ENCODE data around the gene CHD1. TPM values are rescaled to one million over a fixed set of nuclear protein-coding genes. Genes with fewer than 3 reads are reported as not detected.

CHD1 gene
- polyA plus RNA-seq, 3 donors = 68.5 to 77.6 (median 71.9) TPM

DNA sequence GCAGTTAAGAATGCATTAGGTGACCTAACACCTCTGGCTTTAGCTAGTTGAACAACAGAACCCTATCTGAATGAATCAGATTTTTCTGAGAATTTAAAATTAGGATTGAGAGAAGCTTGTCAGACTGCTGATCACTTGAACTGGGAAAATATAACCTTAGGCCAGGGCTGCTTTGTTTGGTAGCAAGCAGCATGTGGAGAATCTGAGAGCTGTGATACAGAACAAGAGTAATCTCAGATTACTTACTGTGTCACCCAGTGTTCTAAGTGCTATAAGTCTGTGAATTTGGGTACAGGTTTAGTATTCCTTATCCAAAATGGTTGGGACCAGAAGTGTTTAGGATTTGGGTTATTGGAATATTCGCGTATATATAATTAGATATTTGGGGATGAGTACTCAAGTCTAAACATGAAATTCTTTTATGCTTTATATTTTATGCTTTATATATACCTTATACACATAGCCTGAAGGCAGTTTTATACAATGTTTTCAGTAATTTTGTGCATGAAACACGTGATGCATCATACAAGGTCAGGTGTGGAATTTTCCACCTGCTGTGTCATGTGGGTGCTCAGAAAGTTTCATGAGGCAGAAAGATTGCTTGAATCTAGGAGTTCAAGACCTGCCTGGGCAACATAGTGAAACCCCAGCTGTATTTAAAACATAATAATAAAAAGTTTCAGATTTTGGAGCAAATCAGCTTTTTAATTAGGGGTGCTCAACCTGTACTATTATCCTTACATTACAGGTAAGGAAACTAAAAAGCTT, 8.3 kb upstream of the CHD1 start:
- DNase-seq (ENCODE audit: low read depth in 3 of 3, low spot score in 2 of 3) = no peak

DNA sequence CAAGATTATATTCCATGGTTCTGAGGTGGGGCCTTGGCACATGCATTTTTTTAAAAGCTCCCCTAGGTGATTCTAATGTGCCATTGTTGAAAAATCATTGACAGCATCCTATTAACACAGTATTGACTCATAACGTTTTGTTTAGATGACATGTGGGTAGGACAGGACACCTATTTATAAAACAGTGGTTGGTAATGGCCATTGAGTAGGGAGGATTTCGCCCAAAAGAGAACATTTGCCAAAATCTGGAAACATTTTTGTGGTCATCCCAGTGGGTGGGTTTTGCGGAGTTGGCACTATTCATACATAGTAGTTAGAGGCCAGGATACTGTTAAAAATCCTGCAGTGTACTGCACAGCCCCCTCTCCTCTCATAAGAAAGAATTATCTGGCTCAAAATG, 6.4 kb upstream of the CHD1 start:
- DNase-seq (ENCODE audit: low read depth in 3 of 3, low spot score in 2 of 3) = no peak

DNA sequence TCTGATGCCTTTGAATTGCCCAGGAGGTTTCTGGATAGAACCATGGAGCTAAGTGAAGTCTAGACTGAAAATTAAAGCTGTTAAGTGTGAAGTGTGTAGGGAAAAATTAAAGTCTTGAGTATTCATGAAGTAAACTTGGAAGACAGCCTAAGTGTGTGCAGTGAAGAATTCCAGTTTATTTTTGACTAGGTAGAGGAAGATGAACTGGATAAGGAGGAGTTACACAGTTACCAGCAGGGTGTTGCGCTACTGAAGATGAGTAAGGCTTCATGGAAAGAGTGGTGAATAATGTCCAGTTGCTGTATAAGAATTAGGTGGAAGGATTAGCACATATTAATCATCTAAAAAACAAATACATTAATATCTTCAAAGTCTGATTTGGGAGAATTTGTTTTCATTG, 5.7 kb upstream of the CHD1 start:
- no peak for DNase-seq (ENCODE audit: low read depth in 3 of 3, low spot score in 2 of 3)

DNA sequence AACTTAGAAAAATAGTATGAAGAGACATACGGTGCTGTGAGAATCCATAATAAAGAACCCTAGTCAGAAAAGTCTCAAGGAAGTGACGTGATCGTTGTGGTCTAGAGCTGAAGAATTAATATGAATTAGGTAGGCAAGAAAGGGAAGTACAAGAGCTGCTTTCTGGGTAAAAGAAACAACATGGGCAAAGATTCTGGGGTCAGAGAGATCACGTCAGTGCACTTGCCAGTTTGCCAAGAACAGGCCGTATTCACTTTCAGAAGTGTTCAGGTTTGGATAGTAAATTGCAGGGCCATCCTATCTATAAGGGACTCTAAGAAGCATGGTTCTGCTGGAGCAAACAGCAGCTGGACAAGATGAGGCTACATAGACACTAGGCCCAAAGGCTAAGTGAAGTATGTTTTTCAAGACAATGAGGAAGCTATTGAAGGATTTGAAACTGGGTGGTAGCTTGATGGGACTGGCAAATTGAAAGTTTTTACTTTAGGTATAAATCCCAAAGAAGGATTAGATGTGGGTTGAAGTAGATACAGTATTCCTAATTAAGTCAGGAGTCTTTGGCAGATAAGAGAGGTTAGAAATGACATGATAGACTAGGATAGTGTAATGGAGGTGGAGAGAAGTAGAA, 4.8 kb upstream of the CHD1 start:
- no peak for DNase-seq (ENCODE audit: low read depth in 3 of 3, low spot score in 2 of 3)

DNA sequence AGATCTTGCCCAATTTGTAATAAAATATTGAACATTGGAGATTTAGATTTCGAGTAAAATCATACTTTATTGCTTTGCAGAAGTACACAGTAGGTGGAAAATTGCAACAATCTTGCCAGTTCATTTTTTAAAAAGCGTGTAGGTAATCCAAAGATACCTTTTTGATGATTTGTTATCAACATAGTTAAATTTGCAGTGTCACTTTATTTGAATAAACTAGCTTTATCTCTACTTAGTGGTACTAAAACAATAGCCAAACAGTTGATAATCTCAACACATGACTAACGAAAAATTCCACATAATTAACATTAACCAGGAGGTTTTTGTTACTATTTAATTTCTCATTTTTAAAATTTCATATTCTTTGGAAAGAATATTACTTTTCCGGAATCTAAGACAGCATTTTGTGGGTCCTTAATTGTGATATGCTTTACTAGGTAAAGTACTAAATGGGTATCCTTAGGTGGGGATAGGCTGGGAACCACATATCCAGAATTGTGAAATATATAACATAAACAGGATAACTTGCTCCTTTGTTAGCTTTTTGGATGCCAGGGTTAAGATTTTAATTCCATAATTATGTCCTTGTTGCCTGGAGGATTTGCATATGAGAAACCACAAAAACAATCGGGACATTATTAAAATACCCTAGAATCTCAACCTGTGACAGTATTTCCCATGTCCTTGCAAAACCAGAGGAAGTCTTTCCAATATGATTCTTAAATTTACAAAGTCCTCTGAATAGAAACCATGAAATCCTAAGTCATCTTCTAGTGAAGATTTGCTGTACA, 2.4 kb upstream of the CHD1 start:
- no peak for DNase-seq (ENCODE audit: low read depth in 3 of 3, low spot score in 2 of 3)

DNA sequence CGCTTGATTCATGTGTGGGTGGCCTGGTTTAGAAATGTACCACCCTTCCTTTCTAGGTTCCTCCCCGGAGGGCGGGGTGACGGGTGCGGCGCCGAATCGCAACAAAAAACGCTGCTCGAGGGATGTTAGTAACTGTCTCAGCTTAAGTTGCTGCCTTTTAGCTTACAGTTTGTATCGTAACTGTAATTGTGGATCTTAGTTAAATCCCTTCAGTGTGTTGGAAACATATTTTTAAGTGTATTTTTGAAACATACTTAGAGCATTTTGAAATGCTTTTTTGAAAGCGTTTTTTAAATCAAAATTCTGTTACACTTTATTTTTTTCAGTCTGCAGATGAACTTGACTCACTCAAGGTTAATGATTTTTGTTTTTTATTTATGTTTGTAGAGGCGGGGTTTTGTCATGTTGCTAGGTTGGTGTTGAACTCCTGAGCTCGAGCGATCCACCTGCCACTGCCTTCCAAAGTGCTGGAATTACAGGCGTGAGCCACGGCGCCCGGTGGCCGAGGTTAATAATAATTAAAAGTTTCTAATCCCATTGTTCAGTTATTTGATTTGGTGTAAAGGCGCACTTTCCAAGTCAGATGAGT, 997 bp upstream of the CHD1 start:
- peak in 1 of 3 donors; percentile 8 for DNase-seq (ENCODE audit: low read depth in 3 of 3, low spot score in 2 of 3)

DNA sequence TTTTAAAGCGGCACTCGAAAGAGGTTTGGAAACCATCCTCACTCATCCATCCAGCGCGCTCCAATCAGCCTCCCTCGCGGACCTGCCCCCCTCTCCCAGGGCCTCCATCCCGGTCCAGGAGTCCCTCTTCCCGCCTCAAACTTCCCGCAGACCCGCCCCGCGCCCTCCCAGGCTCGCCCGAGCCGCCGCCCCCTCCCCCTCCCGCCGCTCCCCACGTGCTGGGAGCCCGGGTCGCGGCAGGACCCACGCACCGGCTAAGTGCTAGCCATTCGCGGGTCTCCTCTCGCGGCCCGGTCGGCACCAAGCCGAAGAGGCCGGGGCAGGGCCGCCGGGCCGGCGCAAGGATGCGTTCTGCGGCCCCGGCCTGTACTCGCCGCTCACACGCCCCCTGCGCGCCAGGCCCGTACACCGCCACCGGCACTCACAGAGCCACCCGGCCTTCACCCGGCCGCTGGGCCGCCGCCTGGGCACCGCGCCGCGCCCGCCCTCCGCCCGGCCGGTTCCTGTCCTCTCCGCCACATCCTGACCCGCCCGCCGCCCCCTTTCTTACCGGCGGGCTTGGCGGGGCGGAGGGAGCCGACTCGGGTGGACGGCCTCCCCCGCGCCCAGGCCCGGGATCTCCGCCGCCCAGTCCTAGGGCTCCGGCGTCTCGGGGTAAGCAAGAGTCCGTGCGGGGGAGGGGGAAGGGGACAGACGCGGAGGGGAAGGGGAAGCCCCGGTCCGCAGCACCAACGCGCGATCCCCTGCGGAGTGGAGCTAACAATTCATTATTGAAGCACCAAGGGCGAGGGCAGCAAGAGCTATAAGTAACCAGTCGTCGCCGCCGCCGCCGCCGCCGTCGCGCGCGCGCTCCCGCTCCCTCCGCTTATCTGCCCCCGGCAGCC, 576 bp downstream of the CHD1 start:
- DNase-seq (ENCODE audit: low read depth in 3 of 3, low spot score in 2 of 3) = peak; percentile 14 to 54 (median 49)

DNA sequence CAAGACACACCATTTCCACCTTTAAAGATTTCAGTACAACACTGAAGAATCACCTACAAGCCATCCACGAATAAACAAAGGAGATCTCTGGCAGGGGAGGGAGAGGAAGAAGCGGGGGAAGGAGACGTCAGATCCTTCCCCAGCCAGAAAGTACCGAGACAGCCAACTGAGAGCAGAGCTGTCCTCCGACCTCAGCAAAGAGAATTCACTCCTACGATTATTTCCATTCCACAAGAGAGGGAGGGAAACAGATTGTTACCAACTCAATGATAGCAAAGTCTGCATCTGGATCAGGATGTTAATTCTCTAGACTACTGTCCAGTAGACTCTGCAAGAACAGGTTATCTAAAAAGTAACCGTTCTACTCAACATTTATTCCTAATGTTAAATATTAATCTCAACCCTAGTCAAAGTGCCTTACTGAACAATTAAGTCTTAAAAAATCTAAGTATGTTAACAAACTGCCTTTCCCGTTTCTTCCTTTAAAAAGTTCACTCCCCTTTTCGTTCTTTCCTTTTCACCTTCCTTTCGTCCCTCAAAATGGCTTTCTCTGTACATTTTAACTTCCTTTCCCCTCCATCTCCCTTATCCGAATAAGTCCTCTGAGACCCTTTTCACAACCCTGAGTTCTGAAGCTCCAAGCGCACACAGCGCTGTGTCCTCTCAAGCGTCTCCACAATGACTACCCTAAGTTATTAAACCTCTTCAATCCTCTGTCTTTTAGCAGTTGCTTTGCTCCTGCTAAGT, 1.4 kb downstream of the CHD1 start:
- peak; percentile 19 to 58 (median 21) for DNase-seq (ENCODE audit: low read depth in 3 of 3, low spot score in 2 of 3)

DNA sequence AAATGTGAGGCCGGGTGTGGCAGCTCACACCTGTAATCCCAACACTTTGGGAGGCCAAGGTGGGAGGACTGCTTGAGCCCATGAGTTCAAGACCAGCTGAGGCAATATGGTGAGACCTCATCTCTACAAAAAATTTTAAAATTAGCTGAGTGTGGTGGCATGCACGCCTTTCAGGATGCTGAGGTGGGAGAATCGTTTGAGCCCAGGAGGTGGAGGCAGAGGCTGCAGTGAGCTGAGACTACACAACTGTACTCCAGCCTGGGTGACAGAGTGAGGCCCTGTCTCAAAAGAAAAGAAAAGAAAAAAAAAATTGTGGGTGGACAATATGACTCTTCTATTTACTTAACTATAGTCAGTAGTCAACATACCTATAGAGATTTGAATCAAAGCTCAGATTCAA, 4.8 kb downstream of the CHD1 start:
- DNase-seq (ENCODE audit: low read depth in 3 of 3, low spot score in 2 of 3) = no peak

DNA sequence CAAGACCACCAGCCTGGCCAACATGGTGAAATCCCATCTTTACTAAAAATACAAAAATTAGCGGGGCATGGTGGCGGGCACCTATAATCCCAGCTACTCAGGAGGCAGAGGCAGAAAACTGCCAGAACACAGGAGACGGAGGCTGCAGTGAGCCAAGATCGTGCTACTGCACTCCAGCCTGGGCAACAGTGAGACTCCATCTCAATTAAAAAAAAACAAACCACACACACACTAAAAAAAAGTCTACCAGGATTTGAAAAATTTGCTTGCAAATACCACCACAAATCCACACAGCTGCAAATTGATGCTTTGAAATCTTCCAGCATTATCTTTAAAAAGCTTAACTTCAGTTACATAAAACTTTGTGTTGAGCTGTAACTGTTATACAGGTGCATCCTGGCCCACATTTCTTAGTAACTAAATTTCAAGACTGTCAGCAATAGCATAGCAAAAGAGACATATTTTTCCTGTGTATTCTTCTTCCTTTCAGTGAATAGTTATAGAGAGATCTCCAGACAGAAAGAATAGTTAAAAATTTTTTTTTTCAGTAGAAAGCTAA, 6.8 kb downstream of the CHD1 start:
- DNase-seq (ENCODE audit: low read depth in 3 of 3, low spot score in 2 of 3) = no peak

DNA sequence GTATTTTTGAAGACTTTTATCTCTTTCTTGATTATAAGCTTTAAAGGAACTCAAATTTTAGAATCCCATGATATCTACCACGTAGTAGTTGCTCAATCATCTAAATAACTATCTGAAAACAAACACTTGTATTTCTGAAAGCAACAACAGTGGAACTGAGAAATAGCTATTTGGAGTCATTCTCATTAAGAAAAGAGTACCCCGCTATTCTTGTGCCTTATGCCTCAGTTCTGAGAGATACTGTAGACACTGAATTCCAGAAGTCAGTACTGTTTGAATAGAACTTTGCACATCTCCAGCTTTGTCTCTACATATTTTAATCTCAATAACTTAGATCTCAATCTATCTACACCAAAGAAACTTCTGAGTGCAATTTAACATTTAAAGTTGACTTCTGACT, 11.4 kb downstream of the CHD1 start:
- no peak for DNase-seq (ENCODE audit: low read depth in 3 of 3, low spot score in 2 of 3)

DNA sequence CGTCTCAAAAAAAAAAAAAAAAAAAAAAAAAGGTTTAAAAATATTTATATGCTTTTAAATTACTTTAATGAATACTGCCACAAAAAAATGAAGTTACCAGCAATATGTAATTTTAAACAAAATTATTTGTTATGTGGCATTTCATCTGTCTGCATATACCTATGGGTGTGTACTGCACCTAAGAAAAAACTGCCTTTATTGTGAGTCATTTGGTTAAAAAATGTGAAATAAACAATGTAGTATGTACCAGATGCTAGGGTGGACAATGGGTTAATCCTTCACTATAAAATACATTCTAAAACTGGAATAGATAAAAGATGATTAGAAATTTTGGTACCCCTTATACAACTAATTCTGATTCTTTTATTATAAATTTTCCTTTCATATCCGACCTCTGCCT, 12.3 kb downstream of the CHD1 start:
- DNase-seq (ENCODE audit: low read depth in 3 of 3, low spot score in 2 of 3) = no peak

DNA sequence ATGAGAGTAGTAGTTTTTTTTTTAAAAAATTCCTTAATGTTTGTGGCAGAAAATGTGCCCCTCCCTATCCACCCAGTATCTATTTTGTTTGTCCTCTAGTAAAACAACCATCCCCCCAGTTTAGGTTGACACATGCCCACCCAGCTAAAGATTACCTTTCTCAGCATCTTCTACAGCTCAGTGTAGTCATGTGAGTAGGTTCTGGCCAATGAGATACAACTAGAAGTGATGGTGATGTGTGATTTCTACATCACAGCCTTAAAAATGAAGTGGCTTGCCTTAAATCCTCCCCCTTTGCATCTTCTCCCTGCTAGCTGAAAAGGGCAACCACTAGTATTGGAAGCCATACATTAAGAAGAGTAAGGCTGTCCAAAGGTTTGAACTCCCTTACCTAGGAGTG, 14.9 kb downstream of the CHD1 start:
- DNase-seq (ENCODE audit: low read depth in 3 of 3, low spot score in 2 of 3) = no peak

DNA sequence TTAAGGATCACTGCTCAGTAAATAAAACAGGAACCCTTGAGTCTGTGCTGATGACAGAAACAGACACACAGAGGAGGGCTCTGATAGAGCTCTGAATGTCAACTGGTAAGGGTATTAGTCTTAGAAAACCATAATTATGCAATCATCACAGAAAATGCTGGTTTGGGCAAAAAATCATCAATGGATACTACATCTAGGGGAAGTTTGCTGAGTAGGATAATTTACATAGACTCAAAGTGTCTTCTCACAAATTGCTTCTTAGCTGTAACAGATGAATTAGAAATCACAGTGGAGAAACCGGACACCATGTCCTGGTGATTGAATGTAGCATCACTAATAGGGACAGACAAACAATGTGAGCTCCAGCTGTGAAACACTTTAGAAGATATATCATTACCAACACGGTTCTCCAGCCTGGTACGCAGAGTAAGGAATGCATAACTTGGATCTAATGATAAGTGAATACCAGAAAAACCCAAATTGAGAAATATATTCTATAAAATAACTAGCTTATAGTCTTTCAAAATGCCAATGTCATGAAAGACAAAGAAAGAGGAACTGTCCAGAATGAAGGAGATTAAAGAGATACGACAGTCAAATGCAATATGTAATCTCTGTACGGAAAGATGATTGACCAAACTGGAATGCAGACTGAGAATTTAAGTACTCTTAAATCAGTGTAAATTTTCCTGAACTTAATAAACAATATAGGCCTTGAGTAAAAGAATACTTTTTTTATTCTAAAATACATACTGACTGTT, 17.3 kb downstream of the CHD1 start:
- peak in 1 of 3 donors; percentile 24 for DNase-seq (ENCODE audit: low read depth in 3 of 3, low spot score in 2 of 3)

DNA sequence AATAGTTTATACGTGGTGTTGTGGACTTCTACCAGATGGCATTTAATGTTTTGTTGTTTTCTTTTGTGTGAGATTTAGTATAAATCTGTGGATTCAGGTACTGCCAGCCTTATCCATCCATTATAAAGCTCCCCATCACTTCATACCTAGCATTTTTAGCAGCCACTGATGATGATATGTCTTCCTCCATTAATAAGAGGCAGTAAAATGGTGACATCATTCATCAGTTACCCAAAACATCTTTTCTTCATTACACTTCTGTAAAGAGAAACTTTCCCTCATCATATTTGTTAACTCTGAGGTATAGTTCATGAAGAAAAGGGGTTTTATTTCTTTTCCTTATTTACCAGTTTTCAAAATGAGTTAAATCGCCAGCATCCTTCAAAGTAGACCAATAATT, 19.4 kb downstream of the CHD1 start:
- DNase-seq (ENCODE audit: low read depth in 3 of 3, low spot score in 2 of 3) = no peak

DNA sequence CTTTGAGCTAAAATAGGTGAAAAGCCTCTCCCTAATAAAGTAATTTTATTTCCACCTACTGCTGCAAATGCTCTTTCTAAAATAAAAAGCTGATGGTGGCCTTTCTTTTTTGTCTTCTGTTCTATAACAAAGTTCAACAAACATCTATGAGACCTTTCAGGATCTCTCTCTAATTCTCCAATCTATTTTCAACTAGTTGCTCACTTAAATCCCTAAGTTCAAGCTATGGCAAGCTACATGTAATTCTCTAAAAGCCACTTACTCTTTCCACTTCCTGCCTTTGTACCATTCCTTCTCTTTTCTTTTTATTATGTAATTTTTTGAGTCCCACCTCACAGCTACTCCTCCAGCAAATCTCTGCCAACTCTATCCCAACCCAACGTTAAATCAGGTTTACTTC, 20.9 kb downstream of the CHD1 start:
- DNase-seq (ENCODE audit: low read depth in 3 of 3, low spot score in 2 of 3) = no peak

DNA sequence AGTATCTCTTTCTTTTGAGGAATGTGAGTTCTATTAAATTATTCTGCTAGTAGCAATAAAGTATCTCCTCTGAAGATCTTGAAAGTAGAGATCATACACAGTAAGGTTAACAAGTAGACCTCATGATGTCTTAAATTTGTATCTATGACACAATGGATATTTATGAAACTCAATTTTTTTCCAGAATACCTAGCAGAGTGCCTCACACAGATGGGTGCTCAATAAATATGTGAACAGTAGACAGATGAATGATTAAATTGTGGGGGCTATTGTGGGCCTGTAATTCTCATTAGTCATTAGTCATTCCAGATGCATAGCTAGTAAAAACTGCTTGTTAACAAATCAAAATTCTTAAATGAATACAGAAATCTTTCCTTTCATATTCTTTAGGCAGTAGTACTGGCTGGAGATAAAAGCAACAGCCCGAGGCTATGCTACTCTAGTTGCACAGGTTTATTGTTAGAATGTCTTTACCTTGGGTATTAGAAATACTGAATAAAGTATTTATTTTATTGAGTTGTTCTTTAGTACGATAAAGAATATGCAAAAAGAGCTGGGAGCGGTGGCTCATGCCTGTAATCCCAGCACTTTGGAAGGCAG, 22.0 kb downstream of the CHD1 start:
- no peak for DNase-seq (ENCODE audit: low read depth in 3 of 3, low spot score in 2 of 3)

Data from right renal cortex interstitium (tissue), 3 donors.